Glomerular visceral epithelial cell (primary cell): ENCODE results near the gene KCNH8.

Experiments used
- DNase-seq: peaks from one replicate; pipeline ENCODE4 v3.0.0-alpha.2; 2016; ENCODE audit errors: extremely low spot score

KCNH8 gene

DNA sequence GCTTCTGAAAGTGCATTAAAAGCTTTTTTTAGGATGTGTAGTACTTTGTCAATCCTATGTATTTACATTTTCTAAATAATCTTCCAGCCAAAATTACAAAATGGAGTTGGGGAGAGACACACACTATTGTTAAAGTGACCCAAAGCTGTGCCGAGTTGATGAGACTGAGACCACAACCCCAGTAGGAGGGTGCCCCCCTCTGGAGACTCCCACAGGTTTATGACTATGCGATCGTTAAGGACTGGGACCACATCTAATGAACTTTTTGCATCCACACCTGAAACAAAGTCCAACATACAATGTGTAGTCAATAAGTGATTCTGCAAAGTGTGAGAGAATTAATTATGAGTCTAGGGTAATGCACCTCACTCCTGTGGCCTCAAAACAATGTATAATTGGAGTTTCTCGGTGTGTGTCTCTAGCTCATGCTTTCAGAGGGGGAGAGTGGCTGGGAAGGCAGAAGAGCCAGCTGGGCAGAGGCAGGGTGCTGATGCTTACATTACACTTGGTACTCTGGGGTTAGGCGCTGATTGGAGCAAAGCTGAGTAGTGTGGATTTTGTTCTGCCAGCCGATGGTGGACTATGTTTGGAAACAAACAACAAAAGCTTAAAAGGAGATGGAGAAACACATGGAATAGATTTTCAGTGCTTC lies 102.8 kb downstream of the KCNH8 start:
- no peak for DNase-seq

DNA sequence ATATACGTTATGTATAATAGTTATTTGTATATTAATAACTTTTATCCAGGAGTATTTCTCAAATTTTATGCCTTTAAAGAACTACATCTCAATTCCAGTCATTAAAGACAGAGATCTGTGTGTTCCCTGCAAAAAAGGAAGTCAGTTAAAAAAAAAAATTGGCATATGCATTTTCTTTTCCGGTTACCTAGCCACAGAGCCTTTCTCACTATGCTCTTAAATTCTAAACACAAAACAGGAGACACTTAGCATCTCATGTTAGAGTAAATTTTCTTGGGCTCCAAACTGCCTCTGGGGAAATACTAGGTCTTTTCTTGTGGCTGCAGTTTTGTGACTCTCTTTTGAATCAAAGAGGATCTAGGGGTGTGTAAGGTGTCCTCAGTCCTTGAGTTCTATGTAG lies 105.9 kb downstream of the KCNH8 start:
- no peak for DNase-seq

DNA sequence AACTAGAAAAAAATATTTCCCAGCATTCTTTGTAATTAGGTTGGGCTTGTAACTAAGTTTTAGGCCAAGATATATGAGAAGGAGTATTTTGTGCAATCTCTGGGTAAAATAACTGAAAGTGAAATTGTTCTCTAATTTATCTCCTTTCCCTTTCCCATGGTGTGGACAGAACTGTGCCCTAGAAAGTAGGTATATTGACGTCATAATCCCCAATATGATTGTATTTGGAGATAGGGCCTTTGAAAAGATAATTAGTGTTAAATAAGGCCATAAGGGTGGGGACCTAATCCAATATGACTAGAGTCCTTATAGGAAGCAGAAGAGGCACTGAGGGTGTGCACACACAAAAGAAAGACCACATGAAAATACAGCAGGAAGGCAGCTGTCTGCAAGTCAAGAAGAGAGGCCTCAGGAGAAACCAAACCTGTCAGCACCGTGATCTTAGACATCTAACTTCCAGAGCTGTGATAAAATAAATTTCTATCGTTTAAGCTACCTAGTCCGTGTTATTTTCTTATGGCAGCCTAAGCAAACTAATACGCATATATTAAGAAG lies 106.6 kb downstream of the KCNH8 start:
- no peak for DNase-seq

DNA sequence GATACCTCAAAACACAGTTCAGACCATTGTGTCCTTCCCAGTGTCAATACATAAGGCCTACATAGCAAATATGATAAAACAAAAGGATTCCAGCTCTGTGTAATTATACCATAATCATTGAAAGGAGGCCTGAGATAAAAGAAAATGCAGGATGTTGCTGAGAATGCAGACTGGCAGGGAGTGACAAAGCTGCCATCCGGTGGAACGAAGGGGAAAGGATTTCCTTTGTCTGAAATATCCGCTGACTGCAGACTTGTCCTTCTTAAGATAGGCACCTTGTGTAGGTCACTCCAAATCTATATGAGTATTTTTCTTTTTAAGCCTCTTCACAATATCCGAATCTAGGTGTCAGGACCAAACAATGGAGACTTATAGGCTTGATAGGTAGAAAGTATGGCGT lies 108.0 kb downstream of the KCNH8 start:
- DNase-seq = no peak

DNA sequence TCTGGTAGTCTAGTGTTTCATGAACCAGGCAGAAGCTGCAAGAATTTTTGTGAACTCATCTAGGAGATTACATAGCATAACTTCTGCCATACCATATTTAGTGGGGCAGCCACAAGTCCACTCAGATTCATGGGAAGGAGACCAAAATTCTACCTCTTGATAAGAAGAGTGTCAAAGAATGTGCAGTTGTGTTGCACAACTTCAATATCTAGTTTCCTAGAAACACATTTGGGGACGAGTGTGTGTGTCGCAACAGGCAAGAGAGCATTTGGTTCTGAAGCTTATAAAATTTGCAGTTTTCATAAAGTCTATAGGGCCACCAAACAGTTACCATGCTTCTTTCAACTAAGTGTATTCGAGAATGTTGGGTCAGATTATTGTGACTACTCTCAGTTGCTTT lies 115.3 kb downstream of the KCNH8 start:
- DNase-seq = no peak

DNA sequence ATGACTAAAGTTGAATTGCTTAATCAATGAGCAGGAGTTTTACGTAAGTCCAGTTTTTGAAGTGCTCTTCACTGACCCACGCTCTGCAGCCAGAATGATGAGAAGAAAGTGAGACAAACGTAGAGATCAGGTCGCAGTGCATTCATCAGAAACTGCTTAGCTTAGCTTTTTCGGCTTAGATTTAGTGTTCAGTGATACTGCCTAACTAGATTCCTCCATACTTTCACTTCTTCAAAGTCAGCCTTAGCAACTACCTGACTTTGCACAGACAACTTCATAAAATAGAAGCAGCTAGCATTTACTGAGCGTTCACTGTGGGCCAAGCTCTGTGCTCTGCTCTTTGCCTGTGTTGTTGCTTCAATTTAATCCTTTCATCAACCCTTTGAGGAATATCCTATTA lies 116.1 kb downstream of the KCNH8 start:
- no peak for DNase-seq

DNA sequence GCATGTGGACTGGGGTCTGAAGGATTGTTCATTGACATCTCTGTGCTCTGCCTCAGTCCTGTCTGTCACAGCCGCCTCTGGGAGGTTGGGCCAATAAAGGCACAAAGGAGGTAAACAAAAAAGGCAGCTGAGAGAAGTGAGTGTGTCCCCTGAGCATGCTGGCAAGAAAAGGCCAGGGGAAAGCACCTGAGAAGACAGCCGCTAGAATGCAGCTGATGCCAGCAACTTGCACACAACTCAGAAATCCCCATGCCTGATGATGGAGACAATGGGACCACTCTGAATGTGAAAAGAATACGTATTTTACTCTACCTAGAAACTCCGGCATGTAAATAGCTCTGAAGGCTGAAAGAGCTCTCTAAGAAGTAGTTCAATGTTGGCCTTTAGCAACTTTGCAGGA lies 118.7 kb downstream of the KCNH8 start:
- DNase-seq = no peak

DNA sequence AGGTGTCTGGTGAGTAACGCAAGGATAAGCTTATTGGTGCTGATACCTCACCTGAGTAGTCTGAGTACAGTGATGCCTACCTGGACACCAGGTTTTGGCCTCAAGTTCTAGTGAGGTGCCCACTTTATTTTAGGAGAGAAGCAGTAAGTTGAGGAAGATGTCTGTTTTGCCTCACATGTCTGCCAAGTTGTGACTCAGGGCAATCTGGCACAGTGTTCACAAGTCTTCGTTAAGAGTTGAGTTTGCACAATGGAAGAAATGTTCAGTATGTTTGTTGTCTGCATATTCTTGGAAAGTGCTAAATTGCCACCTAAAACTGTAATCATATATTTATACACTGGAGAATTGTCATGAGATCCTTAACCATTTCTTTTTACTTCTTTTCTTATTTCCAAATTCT lies 122.2 kb downstream of the KCNH8 start:
- DNase-seq = no peak

DNA sequence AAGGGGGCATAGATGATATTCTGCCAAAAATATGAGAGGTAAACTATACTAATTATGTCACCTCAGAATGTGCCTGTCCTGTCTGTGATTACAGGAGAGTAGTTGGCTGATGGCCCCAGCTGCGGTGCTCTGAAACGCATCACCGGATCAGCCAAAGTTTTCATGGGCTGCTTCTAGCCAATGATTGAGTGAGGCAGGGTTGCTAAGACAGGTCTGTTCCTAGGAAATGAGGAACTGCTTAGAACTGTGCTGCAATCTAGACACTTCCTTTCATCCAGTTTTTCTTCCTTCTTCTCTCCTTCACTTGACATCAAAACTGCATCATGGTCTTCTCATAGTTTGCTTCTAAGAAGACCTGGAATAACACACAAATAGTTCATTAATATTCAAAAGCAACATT lies 124.0 kb downstream of the KCNH8 start:
- no peak for DNase-seq

DNA sequence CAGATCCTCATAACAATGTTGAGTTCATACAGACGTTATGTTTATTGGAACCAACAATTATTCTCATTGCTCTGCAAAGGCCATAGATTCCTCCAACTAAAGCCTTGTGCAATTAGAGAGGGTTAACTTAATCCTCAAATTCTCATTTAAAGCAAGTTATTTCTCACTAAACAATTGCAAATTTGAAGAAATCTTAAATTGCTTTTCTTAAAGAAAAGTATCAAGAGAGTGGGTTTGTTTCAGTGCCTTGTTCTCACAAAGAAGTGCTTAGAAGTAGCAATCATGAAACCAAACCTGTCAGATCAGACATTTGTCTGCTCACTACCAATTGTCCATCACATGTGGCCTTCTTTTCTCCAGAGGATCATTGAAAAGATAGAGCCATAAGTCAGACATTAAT lies 124.8 kb downstream of the KCNH8 start:
- DNase-seq = no peak

DNA sequence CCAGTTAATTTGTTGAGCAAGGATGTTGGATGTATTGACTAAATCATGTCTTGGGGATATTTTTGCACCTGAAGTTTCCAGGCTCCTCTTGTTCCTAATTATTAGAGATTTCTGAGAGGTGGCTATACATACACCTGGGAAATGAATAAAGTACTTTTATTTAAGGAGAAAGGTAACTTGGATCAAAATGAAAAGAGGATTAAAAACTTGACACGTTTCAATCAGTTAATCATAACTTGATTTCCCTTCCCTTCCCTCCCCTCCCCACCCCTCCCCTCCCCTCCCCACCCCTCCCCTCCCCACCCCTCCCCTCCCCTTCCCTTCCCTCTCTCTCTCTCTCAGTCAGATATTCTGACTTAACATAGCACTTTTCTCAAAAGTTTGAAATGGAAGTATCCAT lies 126.3 kb downstream of the KCNH8 start:
- DNase-seq = no peak

DNA sequence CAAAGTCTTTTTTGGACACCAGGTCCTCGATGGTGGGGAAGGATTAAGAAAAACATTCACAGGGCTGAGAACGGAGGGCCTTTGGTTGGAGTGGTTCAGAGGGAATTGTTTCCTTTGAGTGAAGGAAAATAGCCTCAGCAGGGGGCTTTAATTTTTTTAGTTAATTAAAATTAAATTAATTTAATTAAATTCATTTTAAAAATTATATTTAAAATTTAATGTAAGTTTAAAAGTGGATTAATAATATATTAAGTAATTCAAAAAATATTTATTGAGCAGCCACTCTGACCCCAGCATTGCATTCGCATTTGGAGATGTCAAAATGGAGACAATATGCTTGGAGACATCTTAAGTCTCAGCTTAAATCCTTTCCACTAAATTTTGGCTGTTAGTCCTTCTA lies 136.7 kb downstream of the KCNH8 start:
- DNase-seq = no peak

DNA sequence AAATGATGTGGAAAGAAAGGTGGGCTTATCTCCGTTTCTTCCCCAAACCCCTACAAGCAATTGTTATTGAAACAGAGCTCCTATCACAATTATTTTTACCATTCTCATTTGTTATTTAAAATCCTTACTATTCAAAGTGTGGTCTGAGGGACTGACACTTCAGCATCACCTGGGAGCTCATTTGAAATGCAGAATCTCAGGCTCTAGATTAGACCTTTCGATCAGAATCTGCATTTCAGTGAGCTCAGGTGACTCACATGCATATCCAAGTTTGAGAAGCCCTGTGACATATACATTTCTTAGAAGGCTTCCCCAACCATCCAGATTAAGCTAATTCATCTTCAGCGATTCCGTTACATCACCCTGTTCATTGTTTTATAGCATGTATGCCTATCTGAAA lies 145.0 kb downstream of the KCNH8 start:
- no peak for DNase-seq

DNA sequence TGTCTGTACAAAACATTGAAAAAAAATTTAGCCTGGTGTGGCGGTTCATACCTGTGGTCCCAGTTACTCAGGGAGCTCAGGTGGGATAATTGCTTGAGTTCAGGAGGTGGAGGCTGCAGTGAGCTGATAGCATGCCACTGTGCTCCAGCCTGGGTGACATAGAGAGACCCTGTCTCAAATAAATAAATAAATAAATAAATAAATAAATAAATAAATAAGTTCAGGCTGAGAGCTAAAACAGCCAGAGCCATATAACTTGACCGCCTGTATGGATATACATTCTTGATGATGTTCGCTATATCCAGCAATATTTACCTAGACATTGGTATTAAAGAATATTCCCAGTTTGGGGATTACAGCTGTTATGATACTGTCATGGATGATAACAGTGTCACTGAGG lies 146.9 kb downstream of the KCNH8 start:
- DNase-seq = no peak

DNA sequence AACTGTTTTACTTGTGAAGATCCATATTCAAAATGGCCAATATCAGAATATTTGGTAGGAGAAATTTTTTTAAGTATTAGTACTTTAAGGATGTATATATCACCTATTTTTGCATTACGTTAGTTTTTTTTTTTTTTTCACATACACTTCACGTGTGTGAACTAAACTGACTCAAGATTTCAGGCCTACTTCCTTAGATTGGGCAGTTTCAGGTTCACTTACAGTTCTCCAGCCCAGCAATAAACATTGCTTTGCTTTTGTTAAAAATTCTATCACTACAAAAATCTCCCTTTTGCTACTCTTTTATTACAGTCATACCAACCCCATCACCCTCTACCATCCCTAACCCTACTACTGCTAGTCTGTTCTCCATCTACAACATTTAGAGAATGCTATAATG lies 183.6 kb downstream of the KCNH8 start:
- no peak for DNase-seq

DNA sequence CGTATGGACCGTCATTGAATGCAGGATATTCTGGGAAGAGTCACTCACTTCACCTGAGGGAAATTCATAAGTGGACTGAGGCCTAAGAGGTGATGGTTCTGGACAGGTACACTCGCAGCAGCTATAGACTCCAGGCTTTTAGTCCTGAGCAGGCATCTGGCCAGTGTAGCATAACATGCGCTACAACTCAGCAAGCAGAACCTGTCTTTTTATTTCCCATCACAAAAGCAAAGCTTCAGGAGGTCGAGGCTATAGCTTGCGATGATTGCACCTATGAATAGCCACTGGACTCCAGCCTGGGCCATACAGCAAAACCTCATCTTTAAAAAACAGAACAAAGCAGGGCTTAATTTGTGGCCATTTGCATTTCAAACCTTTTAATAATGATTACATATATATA lies 185.8 kb downstream of the KCNH8 start:
- DNase-seq = no peak

DNA sequence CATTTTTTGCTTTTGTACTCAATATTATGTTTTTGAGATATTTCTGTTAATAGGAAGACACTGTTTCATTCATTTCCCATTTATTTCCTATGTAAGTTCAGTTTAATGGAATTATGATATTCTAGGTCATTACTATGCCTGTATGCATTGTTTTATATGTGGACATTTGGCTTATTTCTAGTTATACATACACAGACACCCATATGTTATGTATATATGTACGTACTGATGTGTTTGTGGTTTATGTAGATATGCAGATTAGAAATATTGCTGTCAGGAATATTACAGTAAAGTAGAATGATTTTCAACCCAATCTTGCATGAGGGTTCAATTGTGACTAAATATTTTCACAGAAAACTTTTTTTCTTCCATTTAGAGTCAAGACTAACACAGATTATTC lies 190.5 kb downstream of the KCNH8 start:
- no peak for DNase-seq

DNA sequence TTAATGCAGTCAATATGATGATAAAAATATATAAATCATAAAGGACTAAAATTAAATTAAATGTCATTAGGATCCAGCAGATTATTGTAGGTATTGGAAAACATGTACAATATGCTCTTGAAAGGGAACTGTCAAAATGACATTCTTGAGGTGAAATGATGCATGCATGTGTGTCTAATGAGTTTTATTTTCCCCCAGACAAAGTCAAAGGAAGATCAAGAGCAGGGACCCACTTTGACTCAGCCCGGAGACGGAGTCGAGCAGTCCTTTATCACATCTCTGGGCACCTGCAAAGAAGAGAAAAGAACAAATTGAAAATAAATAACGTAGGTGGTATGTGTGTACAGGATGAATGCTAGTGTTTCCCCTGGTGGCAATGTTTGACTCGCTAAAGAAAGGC lies 194.1 kb downstream of the KCNH8 start:
- no peak for DNase-seq

DNA sequence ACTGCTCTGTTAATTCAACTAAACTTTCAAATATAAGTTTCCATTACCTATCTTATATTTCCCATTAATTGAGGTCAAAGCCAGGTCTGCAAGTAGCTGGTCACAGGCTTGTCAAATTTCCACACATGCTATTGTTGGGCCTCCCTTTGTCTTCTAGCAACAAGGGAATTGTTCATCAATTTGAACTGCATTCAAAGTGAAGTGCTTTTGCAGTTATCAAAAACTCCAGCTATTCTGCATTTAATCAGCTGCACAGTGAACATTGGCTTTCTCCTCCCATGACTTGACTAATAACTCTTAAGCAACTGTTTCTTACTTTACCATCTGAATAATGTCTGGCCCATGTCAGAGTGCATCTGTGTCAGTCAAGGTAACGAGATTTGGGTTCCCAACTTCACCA lies 198.4 kb downstream of the KCNH8 start:
- DNase-seq = no peak

DNA sequence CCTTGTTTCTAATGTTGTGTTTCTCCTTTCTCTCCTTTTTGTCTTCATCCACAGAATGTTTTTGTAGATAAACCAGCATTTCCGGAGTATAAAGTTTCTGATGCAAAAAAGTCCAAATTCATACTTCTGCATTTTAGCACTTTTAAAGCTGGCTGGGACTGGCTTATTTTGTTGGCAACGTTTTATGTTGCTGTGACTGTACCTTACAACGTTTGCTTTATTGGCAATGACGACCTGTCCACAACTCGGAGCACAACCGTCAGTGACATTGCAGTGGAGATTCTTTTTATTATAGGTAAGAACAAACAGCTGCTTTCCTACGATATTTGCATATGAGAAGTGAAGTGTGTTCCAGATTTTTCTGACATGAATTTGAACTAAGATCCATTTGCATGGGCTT lies 199.4 kb downstream of the KCNH8 start:
- no peak for DNase-seq

DNA sequence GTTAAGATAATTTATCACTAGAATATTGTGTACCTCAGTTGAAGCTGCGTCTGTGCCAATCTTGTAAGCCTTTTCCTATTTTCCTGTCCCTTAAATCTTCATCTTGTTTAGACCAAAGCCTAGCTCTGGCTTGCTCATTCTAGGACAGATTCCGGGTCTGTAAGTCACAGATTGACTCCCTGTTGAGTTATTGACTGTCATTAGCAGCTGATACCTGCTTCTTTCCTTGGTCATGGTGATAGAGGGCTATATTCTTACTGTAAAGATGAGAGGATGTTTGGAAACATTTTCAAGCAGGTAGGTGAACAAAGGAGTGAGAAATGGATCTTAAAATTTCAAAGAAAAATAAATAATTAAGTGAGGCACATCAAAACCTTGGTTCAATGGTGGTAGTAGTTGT lies 200.2 kb downstream of the KCNH8 start:
- no peak for DNase-seq

DNA sequence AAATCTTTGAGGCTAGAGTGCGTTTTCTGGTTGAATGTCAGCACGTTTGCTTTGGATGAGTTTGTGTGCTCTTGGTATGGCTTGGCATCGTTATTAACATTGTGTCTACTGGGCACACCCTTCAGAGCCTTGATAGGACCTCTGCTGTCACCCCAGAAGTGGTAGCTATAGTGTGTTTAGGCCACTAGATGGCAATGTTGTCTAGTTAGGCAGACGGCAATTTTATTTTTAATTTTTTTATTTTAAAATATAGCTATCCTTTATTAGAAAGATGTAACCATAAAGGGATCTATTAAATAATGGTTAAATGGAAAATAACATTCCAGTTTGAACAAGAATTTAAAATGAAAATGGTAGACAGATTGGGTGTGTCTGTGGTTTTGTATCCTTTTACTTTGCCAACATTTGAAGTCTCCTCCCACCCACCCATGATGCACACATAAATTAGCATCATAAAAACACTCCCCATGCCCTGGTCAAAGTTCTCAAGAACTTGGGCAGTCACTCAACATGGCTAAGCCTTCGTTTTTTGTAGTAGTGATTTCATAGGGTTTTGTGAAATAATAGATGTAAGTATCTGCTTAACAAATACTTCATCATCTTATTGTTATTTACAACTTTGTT lies 200.7 kb downstream of the KCNH8 start:
- DNase-seq = no peak

DNA sequence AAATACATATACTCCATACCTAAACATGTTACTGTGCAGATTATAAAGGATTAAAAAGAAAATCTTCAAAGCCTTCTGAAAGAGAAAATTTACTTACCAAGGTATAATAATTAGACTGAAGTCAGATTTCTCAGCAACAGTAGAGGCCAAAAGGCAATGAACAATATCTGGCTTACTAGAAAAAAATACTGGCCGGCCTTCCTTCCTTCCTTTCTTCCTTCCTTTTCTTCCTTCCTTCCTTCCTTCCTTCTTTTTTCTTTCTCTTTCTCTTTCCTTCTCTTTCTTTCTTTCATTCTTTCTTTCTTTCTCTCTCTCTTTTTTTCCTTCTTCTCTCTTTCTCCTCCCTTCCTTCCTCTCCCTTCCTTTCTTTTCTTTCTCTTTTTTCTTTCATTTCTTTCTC lies 209.6 kb downstream of the KCNH8 start:
- no peak for DNase-seq

DNA sequence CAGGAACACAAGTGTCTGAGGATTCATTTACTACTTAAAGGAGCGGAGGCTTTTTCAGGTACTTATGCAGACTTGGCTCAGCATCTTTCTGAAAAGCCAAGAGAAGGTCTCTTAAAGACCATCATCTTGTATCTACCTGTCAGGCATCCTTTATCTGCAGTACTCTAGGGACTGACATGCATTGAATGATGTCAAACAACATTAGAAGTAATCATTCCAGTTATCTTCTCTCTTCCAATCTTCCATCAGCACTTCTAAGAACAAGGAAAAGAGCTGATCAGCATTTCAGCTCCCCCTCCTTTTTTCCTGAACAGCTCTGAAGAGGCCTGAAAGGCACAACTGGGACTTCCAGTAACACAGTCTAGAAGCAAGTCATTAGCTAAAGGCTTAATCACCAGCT lies 214.8 kb downstream of the KCNH8 start:
- no peak for DNase-seq
